Measurements from ENCODE around the gene IMPDH1. TPM values are rescaled to one million over a fixed set of nuclear protein-coding genes. Genes with fewer than 3 reads are reported as not detected.

Gene IMPDH1
- total and polyA plus RNA-seq, 10 of the 15 experiments (the other 5 are each of a cell fraction or from before 2014, with no cell fraction given): 0.50 to 61.3 (median 41.8) TPM

DNA sequence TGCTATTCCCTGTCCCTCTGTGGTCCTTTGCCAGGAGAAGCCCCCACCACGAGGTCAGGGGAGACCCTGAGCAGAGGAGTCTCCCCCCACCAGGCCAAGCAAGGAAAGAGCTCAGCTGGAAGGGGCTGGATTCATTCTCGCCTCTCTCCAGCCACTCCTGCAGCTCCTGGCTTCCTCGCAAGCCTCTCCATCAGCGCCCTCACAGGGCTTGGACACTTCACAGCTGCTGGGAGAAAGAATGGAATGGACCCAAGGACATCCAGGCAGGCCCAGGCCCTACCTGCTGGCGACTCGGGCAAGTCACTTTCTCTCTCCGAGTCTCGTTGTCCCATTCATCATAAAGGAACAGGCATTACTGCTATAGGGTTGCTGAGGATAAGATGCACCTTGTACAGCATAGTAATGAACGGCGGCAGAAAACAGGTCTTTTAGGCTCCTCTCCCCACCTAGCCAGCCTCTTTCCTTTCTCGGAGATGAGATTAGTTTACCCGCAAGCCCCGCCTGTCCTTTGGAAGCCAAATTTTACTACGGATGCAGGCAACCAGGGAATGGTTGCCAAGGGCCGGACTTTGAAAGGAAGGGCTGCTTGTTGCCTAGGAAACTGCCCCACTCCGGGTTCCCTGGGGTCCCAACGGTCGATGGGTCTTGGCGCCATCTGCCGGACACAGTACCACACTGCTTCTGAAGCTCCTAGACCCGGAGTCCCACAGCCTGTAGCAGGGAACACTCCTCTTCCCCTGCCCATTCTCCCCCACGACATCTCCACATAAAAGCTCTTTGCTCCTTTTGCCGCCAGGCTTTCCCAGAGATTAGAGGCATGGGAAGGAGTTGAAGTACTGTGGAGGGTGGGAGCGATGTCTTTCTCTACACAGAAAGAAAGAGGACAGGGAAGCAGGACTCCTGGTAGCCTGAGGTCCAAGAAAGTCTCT lies 22.3 kb downstream of the IMPDH1 start (continued):
- TF ChIP-seq, protein P1, sequence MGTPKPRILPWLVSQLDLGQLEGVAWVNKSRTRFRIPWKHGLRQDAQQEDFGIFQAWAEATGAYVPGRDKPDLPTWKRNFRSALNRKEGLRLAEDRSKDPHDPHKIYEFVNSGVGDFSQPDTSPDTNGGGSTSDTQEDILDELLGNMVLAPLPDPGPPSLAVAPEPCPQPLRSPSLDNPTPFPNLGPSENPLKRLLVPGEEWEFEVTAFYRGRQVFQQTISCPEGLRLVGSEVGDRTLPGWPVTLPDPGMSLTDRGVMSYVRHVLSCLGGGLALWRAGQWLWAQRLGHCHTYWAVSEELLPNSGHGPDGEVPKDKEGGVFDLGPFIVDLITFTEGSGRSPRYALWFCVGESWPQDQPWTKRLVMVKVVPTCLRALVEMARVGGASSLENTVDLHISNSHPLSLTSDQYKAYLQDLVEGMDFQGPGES (IDR thresholded peaks at IDR 0.05): no peak
- TF ChIP-seq GABPA (IDR thresholded peaks at IDR 0.05; ENCODE audit: low read depth) (no peak), STAT1 (conservative IDR thresholded peaks at IDR 0.05) (no peak), PAX8 (IDR thresholded peaks at IDR 0.05) (no peak), RELA (IDR thresholded peaks at IDR 0.05; ENCODE audit: borderline replicate concordance, partially characterized antibody) (no peak), SMC3 (IDR thresholded peaks at IDR 0.05; ENCODE audit: borderline replicate concordance, low read length) (peak; percentile 76), ZBTB40 (IDR thresholded peaks at IDR 0.05; ENCODE audit: borderline replicate concordance) (no peak), TBL1XR1 (IDR thresholded peaks at IDR 0.05; ENCODE audit: low read depth, low read length) (no peak), RAD21 (IDR thresholded peaks at IDR 0.05; ENCODE audit: insufficient read depth, low read depth, low read length) (peak; percentile 58), ZSCAN29 (IDR thresholded peaks at IDR 0.05) (no peak)
- TF ChIP-seq, protein P2, sequence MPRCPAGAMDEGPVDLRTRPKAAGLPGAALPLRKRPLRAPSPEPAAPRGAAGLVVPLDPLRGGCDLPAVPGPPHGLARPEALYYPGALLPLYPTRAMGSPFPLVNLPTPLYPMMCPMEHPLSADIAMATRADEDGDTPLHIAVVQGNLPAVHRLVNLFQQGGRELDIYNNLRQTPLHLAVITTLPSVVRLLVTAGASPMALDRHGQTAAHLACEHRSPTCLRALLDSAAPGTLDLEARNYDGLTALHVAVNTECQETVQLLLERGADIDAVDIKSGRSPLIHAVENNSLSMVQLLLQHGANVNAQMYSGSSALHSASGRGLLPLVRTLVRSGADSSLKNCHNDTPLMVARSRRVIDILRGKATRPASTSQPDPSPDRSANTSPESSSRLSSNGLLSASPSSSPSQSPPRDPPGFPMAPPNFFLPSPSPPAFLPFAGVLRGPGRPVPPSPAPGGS (IDR thresholded peaks at IDR 0.05; ENCODE audit: borderline replicate concordance, insufficient read depth, low read depth, low read length, poor library complexity, severe bottlenecking): no peak
- TF ChIP-seq, protein P3, sequence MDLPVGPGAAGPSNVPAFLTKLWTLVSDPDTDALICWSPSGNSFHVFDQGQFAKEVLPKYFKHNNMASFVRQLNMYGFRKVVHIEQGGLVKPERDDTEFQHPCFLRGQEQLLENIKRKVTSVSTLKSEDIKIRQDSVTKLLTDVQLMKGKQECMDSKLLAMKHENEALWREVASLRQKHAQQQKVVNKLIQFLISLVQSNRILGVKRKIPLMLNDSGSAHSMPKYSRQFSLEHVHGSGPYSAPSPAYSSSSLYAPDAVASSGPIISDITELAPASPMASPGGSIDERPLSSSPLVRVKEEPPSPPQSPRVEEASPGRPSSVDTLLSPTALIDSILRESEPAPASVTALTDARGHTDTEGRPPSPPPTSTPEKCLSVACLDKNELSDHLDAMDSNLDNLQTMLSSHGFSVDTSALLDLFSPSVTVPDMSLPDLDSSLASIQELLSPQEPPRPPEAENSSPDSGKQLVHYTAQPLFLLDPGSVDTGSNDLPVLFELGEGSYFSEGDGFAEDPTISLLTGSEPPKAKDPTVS (IDR thresholded peaks at IDR 0.05; ENCODE audit: low read depth, low read length): no peak
- TF ChIP-seq, protein P4, sequence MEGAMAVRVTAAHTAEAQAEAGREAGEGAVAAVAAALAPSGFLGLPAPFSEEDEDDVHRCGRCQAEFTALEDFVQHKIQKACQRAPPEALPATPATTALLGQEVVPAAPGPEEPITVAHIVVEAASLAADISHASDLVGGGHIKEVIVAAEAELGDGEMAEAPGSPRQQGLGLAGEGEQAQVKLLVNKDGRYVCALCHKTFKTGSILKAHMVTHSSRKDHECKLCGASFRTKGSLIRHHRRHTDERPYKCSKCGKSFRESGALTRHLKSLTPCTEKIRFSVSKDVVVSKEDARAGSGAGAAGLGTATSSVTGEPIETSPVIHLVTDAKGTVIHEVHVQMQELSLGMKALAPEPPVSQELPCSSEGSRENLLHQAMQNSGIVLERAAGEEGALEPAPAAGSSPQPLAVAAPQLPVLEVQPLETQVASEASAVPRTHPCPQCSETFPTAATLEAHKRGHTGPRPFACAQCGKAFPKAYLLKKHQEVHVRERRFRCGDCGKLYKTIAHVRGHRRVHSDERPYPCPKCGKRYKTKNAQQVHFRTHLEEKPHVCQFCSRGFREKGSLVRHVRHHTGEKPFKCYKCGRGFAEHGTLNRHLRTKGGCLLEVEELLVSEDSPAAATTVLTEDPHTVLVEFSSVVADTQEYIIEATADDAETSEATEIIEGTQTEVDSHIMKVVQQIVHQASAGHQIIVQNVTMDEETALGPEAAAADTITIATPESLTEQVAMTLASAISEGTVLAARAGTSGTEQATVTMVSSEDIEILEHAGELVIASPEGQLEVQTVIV (IDR thresholded peaks at IDR 0.05; ENCODE audit: borderline replicate concordance, partially characterized antibody): no peak

Measured in GM12878 (cell line).